HG03280 (cell line): ENCODE measurements around the gene FANCC.

Experiments used
- ATAC-seq: cut with Tn5 transposase; IDR thresholded peaks from one replicate; pipeline ENCODE4 v1.9.1; 2021; ENCODE audit warnings: mild to moderate bottlenecking, moderate library complexity; ENCODE audit not compliant: unreplicated experiment

Gene FANCC

DNA sequence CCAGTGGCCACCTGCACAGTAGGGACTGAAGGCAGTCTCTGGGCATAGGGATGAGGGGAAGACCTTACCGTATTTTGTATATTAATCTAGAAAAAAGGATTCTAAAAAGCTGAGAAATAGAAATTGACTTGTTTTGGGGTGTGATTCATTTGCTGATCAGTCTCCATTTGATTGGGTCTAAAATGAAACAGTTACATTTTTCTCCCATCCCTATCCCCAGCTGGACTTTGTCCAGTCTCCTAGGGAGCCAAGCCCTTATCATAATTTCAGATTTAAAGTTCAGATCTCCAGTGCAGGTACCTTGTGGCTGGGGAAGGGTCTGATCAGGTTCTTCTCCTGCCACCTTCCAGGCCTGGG, 240.8 kb downstream of the FANCC start:
- no peak for ATAC-seq

DNA sequence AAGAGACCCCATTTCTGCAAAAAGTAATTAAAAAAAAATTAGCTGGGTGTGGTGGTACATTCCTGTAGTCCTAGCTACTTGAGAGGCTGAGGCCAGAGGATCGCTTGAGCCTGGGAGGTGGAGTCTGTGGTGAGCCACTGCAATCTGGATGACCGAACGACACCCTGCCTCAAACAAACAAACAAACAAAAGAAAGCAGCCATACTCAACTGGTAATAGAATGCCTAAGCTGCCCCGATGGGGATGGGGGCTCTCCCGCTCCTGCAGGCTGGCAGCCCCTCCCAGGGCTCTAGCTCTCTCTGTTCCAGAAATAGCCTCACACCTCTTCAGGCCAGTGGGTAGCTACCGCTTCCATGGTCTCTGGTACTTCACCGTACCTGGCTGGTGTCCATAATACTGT, 241.8 kb downstream of the FANCC start:
- no peak for ATAC-seq

DNA sequence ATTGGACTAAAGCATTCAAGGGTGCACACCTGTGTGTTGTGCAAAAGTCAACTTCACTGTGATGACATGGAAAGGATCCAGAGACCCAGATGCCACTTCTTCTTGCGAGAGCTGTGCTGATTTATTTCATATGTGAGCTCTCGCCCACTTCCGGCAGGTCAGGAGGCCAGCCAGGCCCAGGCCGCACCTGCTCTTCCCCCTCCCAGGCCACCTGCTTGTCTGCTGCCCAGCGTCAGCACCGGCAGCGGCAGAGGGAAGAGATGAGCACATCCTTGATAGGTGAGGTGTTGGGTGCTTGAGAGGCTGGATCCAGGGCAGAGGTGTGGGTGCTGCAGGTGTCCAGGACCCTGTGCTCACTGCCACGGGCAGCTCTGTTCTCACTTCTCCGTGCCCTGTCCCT, 242.9 kb downstream of the FANCC start:
- no peak for ATAC-seq

DNA sequence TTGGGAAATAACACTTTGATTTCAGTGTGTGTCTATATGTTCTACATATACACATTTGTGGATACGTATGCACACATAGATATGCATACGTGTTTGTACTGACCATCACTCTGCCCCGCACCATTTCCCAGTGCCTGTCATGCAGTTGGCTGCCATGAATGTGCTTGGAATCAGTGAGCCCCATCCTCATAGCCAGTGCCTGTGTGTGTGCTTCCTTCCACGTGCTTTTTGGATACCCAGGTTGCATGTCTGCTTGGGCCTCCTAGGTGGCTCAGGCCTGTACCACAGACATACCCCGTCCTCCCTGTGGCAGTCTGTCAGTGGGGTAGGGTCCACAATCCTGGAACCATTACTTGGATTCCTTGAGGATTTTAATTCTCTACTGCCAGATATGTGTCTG, 243.6 kb downstream of the FANCC start:
- ATAC-seq, result no peak

DNA sequence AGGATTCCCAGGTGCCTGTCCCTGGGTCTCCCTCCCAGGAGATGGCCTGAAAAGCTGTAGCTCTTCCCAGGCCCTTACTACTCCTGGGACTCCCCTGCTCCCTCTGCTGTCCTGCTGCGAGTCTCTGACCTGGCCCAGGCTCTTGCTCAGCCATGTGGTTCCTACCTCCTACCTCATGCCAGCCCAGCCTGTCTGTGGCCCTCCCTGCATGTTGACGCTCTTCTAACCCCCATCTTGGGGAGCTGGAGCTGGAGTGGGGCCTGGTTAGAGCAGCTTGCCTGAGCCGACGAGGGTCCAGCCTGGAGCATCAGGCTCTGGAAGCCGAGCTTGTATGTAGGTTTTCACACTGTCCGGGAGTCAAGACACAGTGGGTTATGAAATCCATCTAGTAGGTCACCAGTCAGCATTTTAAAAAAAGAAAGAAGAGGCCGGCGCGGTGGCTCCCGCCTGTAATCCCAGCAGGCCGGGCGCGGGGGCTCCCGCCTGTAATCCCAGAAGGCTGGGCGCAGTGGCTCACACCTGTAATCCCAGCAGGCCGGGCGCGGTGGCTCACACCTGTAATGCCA, 244.4 kb downstream of the FANCC start:
- no peak for ATAC-seq

DNA sequence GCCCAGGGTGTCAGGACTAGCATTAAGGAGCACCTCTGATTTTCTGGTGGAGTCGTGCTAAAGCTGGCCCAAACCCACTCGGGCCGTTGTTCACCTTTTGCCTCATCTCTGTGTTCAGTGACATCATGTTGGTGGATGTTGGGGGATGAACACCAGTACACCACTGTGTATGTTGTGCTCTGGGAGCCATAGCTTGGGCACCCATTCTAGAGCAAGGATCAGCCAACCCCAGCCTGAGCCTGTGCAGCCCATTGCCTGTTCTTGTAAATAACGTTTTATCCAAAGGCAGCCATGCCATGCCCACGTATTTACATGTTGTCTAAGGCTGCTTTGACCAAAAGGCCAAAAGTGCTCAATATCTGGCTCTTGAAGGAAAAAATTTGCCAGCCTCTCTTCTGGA, 245.6 kb downstream of the FANCC start:
- no peak for ATAC-seq

DNA sequence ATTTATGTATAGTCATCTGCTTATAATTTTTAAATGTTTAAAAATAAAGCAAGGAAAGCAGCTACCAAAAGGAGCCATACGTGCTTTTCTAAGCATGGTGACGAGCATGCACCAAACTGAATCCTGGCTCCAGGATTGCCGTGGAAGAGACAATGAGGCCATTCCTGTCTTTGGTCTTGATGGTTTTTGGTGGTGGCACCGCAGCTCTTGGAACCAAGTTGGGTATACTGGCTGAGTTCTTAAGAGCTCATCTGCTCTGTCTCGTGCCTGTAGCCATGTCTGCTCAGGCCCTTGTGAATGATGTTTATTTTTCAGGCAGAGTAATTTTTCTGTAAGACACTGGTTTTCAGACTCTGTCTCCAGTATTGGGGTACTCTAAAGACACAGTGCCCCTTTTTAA, 246.1 kb downstream of the FANCC start:
- no peak for ATAC-seq

DNA sequence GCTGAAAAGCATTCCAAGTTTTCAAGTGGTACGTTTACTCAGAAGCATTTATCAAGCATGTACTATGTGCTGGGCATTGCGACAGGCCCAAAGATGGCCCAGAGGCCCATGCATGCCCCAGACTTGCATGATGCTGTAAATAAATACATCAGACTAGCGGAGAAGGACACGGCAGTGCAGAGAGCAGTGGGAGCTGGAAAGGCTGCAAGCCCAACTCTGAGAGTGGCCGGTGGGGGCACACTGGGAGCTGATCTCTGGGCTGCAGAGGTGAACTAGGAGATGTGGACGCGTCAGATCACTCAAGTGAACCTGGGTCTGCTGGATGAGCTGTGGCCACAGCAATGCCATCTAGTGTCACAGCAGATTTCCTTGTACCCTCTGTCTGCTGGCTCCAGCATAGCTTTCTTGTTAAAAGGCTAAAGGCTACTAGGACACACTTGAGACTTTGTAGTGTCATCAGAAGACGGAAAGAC, 246.9 kb downstream of the FANCC start:
- ATAC-seq, result no peak

DNA sequence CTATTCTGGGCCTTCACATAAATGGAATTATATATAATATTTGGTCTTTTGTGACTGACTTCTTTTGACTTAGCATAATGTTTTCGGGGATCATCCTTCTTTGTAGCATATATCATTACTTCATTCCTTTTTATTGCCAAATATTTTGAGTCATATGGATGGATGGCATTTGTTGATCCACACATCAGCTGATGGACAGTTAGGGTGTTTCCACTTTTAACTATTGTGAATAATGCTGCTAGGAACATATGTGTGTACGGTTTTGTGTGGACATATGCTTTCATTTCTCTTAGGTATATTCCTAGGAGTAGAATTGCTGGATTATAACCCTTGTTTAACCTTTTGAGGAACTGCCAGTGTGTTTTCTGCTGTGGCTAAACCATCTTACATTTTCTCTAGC, 249.6 kb downstream of the FANCC start:
- ATAC-seq, result no peak

DNA sequence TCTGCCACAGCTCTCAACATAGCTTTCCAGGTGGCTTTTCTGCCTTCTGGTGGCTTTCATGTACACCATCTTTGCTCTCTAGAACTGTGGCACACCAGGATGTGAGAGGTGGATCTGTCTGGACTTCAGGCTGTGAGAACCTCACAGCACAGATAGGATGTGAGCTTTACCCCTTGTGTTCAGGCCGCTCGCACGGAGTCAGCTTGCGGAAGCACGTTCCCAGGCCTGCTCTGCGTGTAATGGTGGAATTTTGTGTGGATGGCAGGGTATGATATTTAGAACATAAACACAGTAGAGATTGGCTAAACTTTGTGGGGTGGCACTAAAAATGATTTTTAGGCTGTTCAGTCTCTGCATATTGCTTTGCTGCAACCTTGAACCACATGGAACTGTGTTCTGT, 250.5 kb downstream of the FANCC start:
- no peak for ATAC-seq

DNA sequence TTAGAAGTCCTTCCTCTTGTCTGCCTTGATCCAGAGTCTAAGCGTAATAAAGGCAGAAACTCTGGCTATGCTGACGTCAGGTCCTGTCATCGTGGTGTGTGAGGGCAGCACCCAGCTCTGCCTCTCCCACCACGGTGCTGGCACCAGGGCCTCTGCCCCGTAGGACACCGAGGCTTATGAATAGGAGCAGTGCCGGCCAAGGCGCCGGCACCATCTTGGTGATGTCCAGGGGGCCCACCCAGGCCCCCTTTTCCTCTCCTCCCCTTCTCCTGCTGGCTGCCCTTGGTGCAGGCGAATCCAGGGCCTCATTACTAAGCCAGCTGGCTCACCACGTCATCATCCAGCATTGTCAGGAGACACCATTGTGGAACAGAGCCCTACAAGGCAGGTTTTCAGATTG, 252.3 kb downstream of the FANCC start:
- no peak for ATAC-seq

DNA sequence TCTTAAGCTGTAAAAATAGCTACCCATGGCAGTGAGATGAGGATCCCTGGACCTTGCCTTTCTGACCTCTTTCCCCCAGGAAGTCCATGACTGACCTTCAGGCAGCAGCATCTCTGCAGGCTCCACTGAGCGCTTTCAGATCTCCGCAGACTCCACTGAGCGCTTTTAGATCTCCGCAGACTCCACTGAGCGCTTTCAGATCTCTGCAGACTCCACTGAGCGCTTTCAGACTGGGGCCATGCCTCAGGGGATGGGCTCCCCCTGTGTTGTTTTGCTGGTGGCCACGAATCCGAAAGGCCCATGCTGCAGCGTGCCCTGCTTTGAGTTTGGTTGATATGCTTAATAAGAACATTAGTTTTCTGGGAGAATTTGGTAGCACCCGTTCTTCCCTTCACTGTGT, 254.2 kb downstream of the FANCC start:
- ATAC-seq, result no peak

DNA sequence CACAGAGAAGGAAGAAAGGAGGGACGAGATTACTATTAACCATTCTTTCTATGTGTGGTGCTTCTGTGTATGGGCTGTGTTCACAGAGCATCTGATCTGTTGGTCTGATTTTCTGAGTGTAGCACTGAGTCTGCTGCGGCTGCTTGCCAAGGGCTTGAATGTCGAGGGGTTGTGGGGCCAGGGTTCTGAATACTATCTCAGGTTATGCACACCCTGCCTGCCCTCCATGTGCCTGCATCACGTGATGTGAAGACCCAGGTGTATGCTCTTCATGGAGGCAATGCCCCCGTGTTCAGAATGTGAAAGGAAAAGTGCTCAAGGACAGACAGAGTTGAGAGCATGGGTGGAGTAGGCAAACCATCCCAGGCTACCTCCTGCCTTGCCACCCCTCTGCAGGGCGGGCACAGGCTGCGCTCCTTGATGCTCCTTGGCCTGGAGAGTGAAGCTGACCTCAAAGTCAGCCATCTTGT, 254.9 kb downstream of the FANCC start:
- ATAC-seq, result no peak

DNA sequence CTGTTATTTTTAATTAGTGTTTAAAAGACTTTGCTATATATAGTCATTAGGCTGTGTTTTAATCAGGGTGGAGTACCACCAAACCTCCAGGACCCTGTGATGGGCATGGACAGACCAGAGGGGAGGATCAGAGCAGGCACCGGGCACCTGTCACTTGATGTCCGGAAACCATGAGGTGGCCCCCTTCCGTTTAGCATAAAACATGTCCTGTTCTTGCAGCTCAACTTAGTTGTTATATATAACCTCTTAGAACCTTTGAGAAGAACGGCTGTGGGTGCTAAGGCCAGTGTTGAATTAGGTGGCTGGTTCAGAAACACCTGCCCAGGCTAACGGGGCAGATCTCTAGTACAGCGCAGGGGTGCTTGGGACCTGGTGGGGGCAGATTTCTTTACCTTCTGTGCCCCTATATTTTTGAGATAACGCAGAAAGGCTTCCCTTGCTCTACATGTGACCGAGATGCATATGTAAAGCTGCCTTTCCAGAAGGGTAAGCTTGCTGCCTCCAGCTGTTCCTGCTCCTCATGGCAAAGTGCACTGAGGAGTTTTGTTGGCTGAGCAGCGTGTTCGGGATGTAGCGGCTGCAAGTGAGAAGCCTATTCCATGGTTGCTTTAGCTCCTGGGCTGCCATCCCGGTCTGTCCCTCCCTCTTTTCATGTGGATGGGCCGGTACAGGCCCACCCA, 255.5 kb downstream of the FANCC start:
- ATAC-seq, result no peak

DNA sequence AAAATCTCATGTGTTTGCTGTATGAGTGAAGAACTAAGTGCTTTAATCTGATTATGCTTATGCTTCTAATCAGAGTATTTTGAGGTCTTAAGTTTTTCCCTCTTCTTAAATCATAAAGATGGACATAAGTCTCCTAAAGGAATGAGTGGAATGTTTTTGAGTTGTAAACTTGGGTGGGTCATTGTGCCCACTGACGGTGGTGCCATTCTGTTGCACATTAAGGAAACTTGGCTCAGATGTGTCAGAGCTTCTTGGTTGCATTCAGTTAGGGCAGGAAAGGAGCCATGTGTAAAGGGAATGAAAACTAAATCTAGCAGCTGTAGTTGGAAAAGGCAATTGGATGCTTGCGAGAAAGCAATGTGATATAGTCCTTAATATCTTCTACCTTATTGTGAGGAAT, 256.6 kb downstream of the FANCC start:
- no peak for ATAC-seq

DNA sequence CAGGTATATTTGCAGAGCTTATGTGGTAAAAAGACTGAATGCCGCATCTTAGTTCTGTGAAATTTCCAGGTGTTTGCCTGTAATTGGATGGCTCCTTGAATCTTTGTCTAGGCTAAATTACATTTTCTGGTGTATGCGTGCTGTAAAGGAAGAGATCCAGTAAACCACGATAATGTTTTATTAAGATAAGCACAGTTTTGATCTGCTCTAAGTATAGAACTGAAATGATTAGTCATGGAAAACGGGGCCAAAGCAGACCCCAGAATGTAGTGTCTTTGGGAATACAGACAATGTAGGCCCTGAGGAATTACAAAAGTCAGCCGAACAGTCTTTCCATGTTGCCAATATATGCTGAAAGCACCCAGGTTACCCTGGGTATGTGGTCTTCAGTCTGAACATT, 257.3 kb downstream of the FANCC start:
- no peak for ATAC-seq

DNA sequence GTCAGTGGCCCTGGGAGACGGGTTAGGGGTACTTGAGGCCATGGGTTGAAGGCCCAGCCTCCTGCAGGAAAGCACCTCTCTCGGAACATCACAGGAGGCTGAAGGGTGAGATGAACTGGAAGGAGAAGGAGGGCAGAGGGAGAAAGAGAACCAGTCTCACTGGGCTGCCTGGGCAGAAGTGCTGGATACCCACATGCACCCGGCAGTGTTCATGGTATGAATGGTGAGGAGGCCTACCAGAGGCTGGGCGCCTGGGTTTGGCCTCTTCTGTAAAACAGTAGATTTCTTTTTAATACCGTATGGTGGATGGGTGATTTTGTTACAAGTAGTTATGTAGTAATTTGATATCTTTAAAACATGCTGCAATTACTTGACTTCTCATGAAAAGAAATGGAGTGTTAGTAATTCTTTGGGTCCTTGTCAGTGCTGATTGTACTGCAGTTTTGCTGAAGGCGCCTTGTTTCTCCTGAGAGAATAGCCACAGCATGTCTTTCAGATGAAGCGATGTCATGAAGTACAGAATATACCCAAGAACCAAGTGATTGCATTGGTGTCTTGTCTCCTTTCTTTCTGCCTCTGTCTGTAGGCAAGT, 258.6 kb downstream of the FANCC start:
- ATAC-seq, result no peak

DNA sequence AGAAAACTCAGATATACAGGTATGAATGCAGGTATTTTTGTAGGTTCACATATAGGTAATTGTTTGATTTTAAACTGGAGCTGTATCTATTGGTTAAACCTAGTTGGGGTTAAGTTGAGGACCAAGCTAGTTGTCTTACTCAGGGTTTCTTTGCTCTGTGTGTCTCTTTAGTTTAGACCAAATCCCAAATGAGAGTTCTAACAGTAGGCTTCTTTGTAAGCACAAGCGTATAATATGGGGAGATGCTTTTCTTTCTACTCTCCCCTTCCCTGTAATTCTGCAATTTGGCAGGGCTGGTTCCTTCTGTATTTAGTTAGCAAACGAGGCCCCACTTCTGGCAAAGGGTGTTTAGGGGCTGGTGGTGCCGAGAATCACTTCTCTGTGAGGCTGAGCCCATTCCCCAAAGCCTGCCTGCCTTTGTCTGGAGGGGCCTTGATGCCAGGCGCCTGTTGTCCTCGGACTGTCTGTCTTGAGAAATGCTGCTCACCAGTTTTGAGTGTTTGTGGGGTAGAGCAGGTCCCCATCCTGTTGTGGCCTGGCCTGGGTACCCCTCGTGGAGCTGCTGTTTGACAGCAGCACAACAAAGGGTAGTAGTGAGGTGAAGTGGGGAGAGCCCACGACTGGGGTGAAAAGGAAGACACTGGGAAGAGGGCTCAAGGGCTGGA, 259.3 kb downstream of the FANCC start:
- no peak for ATAC-seq

DNA sequence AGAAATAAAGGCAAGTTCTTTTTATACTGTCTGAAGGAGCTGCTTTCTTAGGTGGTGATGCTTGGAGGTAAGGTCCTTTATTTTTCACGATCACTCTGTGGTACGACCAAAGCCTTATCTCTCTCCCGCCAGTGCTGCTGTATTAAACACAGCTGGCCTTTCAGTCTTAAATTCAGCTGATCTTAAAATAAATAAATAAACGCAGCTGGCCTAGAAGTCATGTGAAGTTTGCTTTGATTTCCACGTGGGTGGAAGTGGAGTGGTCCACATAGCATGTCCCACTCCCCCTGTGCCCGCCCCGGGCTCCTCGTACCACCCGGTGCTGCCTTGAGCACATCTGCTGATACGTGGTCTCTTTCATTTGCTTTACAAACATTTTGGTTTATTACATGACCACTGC, 260.4 kb downstream of the FANCC start:
- no peak for ATAC-seq

DNA sequence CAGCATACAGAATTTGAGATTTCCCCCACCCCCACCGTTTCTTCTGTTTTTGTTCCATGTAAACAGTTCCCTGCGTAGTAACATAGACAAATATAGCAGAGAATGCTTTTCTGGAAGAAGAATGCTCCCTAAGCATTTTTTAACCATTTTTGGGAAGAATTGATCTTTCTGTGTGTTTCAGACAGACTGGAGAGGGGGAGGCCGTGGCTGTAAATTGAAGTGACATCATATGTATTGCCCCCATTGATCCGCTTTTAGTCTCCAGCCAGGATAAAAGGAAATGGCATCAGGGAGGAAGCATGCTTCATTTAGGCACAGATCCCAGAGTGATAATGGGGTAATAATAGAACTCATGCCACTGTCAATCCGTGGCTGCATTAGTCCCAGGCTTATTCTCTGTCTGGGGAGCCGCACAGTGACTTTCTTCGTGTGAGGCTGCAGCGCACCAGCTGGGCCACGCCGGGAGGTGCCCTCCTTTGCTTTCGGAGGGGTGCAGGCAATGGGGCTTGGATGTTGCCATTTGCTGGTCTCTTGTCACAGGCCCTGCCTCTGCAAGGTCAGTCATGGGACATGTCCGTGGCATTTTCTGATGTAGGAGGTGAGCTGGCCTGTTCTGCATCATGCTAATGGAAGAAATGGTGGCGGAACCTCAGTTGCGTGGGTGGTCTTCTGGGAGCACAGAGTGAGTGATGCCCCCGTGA, 261.5 kb downstream of the FANCC start:
- no peak for ATAC-seq

DNA sequence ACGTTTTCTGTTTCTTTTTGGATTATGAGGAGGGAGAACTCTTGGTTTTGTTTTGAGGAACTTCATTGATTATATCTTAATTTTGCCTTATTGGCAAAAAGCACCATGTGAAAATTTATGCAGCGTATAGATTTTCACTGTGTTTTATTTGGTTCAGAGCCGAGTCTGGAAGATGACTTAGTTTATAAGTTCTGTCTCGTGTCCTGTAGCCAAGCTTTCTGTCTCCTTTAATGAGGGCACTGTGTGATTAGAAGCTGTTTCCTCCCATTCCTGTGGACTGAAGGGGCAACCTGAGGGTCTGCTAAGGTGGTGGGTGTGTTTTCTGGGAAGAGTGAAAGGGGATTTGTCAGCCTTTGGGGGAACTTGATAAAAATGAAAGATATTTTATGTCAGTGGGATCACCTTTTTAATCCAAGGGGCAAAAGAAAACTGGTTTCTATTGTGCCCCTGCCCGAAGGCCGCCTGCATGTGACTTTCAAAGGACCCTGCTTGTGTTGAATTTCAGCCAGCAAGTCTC, 262.1 kb downstream of the FANCC start:
- ATAC-seq, result no peak
